Heart right ventricle (tissue), 16 donors: Measurements from ENCODE around the gene PHACTR4. TPM values are rescaled to one million over a fixed set of nuclear protein-coding genes. Genes with fewer than 3 reads are reported as not detected.
"Not testable (repeated sequence)": the region's sequence is repeated elsewhere in the genome, so short reads cannot be mapped to it uniquely, and the experiment has no call there.

Experiments used
- ATAC-seq, 8 donors: fragments of 200-7000 bp; cut with Tn5 transposase; one replicate each; pipeline ENCODE4 v1.9.1; 2020; ENCODE audit warnings: mild to moderate bottlenecking in 8 of 8, moderate library complexity in 8 of 8, moderate number of reproducible peaks in 1 of 8
- DNase-seq, 2 donors: peaks; one replicate each; pipeline ENCODE4 v3.0.0-alpha.2; 2020
- H3K27ac ChIP-seq, 10 donors: fragments of 200-600 bp; sonication (generic) in 2 of 10; one replicate each; pipeline versions ENCODE4 v1.5.0 to v1.8.0; 2020 to 2022; ENCODE audit warnings: mild to moderate bottlenecking in 3 of 10
- H3K27me3 ChIP-seq, 7 donors: fragments of 200-600 bp; one replicate each; pipeline ENCODE4 v1.8.0; 2021 to 2022; ENCODE audit warnings: mild to moderate bottlenecking in 2 of 7
- H3K36me3 ChIP-seq, 9 donors: fragments of 200-600 bp; sonication (generic) in 1 of 9; one replicate each; pipeline versions ENCODE4 v1.5.0 to v1.8.0; 2020 to 2022; ENCODE audit warnings: mild to moderate bottlenecking in 2 of 9
- H3K4me1 ChIP-seq, 9 donors: fragments of 200-600 bp; sonication (generic) in 1 of 9; one replicate each; pipeline versions ENCODE4 v1.5.0 to v1.8.0; 2020 to 2022; ENCODE audit warnings: mild to moderate bottlenecking in 4 of 9
- H3K4me3 ChIP-seq, 10 donors: fragments of 200-600 bp; sonication (generic) in 2 of 10; one replicate each; pipeline versions ENCODE4 v1.5.0 to v1.8.0; 2020 to 2022; ENCODE audit warnings: mild to moderate bottlenecking in 7 of 10, moderate library complexity in 2 of 10
- H3K9me3 ChIP-seq, 11 donors: fragments of 200-600 bp in 10 of 11; sonication (generic) in 2 of 11; one replicate each; pipeline versions ENCODE4 v1.5.0 to v1.8.0; 2013 to 2022; ENCODE audit warnings: mild to moderate bottlenecking in 2 of 11, control low read depth in 1 of 11, moderate library complexity in 1 of 11
- WGBS, 2 donors: extraction: QIAGEN DNeasy Blood & Tissue Kit; methylation state at CpG; one replicate each; pipeline ENCODE4 v1.1.7; 2013; ENCODE audit warnings: inconsistent platforms in 1 of 2; 5-methylcytosine and 5-hydroxymethylcytosine counted together
- intact Hi-C, 10 donors: fragments of 100-400 bp; cut with DNase I; formaldehyde crosslinking; loops; one replicate each; pipeline versions ENCODE4 v1.11.1 to v1.14.2; 2022
- polyA plus RNA-seq, 2 donors: library from polyadenylated mRNA; stranded (reverse); fragments of 200-250 nt; gene quantifications; one replicate each; pipeline ENCODE4 v1.2.3, GENCODE V29; 2013
- total RNA-seq, 10 donors: library from RNA; stranded (reverse); fragmentation: NEBNext Ultra II Directional in 3 of 10; extraction: Animal tissue kit (Norgen Biotek cat#: 25700) in 3 of 10; gene quantifications; one replicate each; pipeline versions ENCODE4 v1.2.1 to v1.2.4, GENCODE V29; 2021 to 2023
- TF ChIP-seq, protein P1 (sequence below), 9 donors: fragments of 200-600 bp; sonication (generic) in 2 of 9; IDR thresholded peaks; one replicate each; pipeline versions ENCODE4 v1.5.0 to v1.8.0; 2021 to 2022; ENCODE audit warnings: antibody characterized with exemption in 9 of 9, mild to moderate bottlenecking in 5 of 9, moderate library complexity in 1 of 9
- donor health status: Arrhythmogenic right ventricular cardiomyopathy.
- donor health status: ischemic (EF 13 %, LVEDD 7.1; RV severe dilation, severe dysfunction).
- donor health status: healthy with polysubstance abuse.
- donor health status: DM: no; HTN: yes; CAD: no.
- donor health status: DM: no; HTN: no; CAD: no.
- donor health status: ischemic (EF 25% LVEDD 6.9; RV normal size, moderate dysfunction).
- donor health status: ischemic (EF 25% LVEDD 5.7; RV mildly dilated, moderate dysfunction).
- donor health status: healthy.
- donor health status: DM: yes; HTN: yes; CAD: no.
- donor health status: Ischemic cardiomyopathy.
- donor health status: ischemic (EF 35%, LVEDD 5.7; RV mildly dilated, moderate dysfunction).
- donor health status: nonischemic (EF 11% LVEDD 7.7; RV severe dilation, severe dysfunction).
- donor health status: DM: yes; HTN: yes; CAD: no.
- donor health status: PGD.
- donor health status: ischemic (EF 29% LVEDD 5.4; RV normal size, mild dysfunction).
- donor health status: nonischemic (EF 23%, LVEDD 6.1; RV moderate dilation, normal function).

Gene PHACTR4
- total and polyA plus RNA-seq, 12 donors, result 14.0 to 36.1 (median 18.5) TPM

DNA sequence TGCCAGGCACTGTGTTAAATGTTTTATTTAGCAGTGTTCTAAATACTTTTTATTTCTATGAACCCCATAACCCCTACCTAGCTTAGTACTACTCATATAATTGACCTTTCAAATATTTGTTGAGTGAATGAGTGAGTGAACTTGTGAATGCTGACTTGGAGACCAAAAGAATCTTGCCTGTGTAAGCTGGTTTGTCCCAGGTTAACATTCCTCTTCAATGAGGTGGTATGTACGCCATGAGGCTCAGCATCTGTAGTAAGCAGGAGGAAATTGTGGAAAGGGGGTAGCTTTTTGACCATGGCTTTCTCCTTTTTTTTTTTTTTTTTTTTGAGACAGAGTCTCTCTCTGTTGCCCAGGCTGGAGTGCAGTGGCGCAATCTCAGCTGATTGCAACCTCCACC is 26.1 kb upstream of the PHACTR4 start:
- Histone ChIP-seq H3K27ac (no peak overlapping the region), H3K4me3 (no peak overlapping the region), H3K27me3 (no peaks in the 10 kb centered on the region), H3K4me1 (no peaks in the 10 kb centered on the region), H3K9me3 (no peaks in the 10 kb centered on the region), H3K36me3 (no peaks in the 10 kb centered on the region)
- ATAC-seq (no peak), DNase-seq (no peak)
- intact Hi-C loops, result no loop called here
- TF ChIP-seq, protein P1, sequence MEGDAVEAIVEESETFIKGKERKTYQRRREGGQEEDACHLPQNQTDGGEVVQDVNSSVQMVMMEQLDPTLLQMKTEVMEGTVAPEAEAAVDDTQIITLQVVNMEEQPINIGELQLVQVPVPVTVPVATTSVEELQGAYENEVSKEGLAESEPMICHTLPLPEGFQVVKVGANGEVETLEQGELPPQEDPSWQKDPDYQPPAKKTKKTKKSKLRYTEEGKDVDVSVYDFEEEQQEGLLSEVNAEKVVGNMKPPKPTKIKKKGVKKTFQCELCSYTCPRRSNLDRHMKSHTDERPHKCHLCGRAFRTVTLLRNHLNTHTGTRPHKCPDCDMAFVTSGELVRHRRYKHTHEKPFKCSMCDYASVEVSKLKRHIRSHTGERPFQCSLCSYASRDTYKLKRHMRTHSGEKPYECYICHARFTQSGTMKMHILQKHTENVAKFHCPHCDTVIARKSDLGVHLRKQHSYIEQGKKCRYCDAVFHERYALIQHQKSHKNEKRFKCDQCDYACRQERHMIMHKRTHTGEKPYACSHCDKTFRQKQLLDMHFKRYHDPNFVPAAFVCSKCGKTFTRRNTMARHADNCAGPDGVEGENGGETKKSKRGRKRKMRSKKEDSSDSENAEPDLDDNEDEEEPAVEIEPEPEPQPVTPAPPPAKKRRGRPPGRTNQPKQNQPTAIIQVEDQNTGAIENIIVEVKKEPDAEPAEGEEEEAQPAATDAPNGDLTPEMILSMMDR (IDR thresholded peaks at IDR 0.05), result no peak
- 94 to 96% methylated on average over 2 of the region's 2 CpGs for WGBS, 2 donors

DNA sequence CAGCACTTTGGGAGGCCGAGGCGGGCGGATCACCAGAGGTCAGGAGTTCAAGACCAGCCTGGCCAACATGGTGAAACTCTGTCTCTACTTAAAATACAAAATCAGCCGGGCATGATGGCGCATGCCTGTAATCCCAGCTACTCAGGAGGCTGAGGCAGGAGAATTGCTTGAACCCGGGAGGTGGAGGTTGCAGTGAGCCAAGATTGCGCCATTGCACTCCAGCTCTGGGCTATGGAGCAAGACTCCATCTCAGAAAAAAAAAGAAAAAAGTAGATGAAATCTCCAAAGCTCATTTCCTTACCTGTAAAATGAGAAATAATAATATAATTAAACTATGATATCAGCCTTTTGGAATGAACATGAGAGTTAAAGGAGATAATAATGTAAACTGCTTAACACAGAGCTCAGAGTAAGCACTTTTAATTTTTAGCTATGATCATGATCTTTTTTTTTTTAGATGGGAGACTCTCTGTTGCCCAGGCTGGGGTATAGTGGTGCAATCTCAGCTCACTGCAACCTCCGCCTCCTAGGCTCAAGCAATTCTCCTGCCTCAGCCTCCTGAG is 16.2 kb upstream of the PHACTR4 start:
- H3K27ac ChIP-seq, H3K36me3 ChIP-seq, H3K27me3 ChIP-seq, intact Hi-C loops, H3K4me3 ChIP-seq, H3K9me3 ChIP-seq, H3K4me1 ChIP-seq, ATAC-seq, DNase-seq: not testable (repeated sequence)
- 93 to 96% methylated on average over 8 of the region's 8 CpGs for WGBS, 2 donors

DNA sequence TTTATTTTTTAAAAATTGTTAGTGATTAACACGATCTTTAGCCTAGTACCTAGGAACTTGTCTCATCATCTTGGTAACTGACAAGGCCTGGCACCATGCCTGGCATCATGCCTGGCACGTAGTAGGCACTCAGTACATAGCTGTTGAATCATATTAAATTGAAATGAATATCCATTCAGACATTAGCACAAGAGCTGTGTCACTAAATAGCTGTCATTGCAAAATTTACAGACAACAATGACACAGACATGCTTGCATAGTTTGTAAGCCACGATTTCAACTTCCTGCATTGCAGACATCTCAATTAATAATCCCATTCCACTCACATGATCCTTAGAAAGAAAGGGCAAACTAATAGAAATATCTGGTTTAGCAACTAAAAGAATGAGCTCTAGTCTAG is 15.4 kb upstream of the PHACTR4 start:
- ATAC-seq (no peak), DNase-seq (no peak)
- peak overlapping the region in 1 of 10 donors; percentile 46 for H3K27ac ChIP-seq
- H3K4me3 ChIP-seq, result no peak overlapping the region
- peaks cover 0 to 8% (median 0%) of the 10 kb centered on the region in 9 donors for H3K4me1 ChIP-seq
- WGBS, 2 donors, result 40 to 47% methylated on average over 3 of the region's 3 CpGs
- intact Hi-C loops, result no loop called here
- H3K27me3 ChIP-seq, result no peaks in the 10 kb centered on the region
- TF ChIP-seq, protein P1 (IDR thresholded peaks at IDR 0.05), result no peak
- no peaks in the 10 kb centered on the region for H3K36me3 ChIP-seq
- no peaks in the 10 kb centered on the region for H3K9me3 ChIP-seq

DNA sequence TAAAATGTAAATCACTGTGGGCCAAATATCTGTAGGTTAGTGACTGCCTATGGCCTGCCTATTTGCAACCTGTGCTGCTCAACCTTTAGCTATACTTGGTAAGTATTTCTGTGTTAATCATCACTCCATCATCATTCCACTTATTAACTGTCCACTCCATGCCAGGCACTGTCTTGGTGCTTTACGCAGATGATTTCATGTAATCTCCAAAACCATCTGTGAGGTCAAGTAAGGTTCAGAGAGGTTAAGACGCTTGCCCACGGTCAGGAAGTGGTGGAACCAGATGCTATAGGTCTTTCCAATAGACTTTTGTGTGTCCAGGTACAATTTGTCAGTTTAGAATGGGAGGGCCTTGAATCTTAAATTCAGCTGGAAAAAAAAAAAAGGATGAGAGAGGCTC is 10.8 kb upstream of the PHACTR4 start:
- no peaks in the 10 kb centered on the region for H3K36me3 ChIP-seq
- intact Hi-C loops, result loop anchor here in 5 of 10 donors (2.0 to 5.0 kb wide), 4 partner anchors 54 to 519 kb away; no protein-coding TSS in a partner anchor
- 69 to 76% methylated on average over 3 of the region's 3 CpGs for WGBS, 2 donors

More for the DNA sequence above, 10.8 kb upstream of the PHACTR4 start:
- Histone ChIP-seq H3K27ac (no peak overlapping the region), H3K4me1 (peaks cover 0 to 12% (median 0%) of the 10 kb centered on the region in 9 donors), H3K9me3 (no peaks in the 10 kb centered on the region), H3K4me3 (no peak overlapping the region), H3K27me3 (no peaks in the 10 kb centered on the region)
- DNase-seq, result no peak
- ATAC-seq, result no peak
- TF ChIP-seq, protein P1 (IDR thresholded peaks at IDR 0.05), result no peak
